Sigmoid colon (tissue), 7 donors: ENCODE measurements around the gene KCNJ5. TPM values are rescaled to one million over a fixed set of nuclear protein-coding genes. Genes with fewer than 3 reads are reported as not detected.
A peak's percentile ranks its signal among the peaks of the same experiment; 100 is the strongest.

Experiments used
- DNase-seq: peaks from one replicate; pipeline ENCODE4 v3.0.0-alpha.2; 2019
- H3K27ac ChIP-seq, 4 donors: fragments of 200-600 bp; sonication (generic); one replicate each; pipeline ENCODE4 v1.5.1; 2016 to 2019; ENCODE audit warnings: mild to moderate bottlenecking in 1 of 4
- H3K27me3 ChIP-seq, 3 donors: fragments of 200-600 bp; sonication (generic); one replicate each; pipeline ENCODE4 v1.5.1; 2019; ENCODE audit warnings: mild to moderate bottlenecking in 1 of 3
- H3K36me3 ChIP-seq, 4 donors: fragments of 200-600 bp; sonication (generic); one replicate each; pipeline ENCODE4 v1.5.1; 2016 to 2019
- H3K4me1 ChIP-seq, 4 donors: fragments of 200-600 bp; sonication (generic); one replicate each; pipeline ENCODE4 v1.5.1; 2017 to 2019
- H3K4me3 ChIP-seq, 4 donors: fragments of 200-600 bp; sonication (generic); one replicate each; pipeline ENCODE4 v1.5.1; 2017 to 2019; ENCODE audit warnings: mild to moderate bottlenecking in 2 of 4, moderate library complexity in 1 of 4
- H3K9me3 ChIP-seq, 4 donors: fragments of 200-600 bp in 3 of 4; sonication (generic) in 3 of 4; one replicate each; pipeline versions ENCODE4 v1.5.1 to v1.6.1; 2013 to 2019
- EP300 ChIP-seq, 4 donors: sonication (generic); formaldehyde crosslinking; IDR thresholded peaks; one replicate each; pipeline ENCODE4 v1.6.1; 2017; ENCODE audit warnings: antibody characterized with exemption in 4 of 4
- POLR2A ChIP-seq, 2 donors: fragments of 450-650 bp; IDR thresholded peaks; one replicate each; pipeline ENCODE4 v1.6.1; 2016; ENCODE audit warnings: antibody characterized with exemption in 2 of 2, mild to moderate bottlenecking in 2 of 2, moderate library complexity in 2 of 2
- POLR2AphosphoS5 ChIP-seq, 4 donors: sonication (generic); formaldehyde crosslinking; IDR thresholded peaks; one replicate each; pipeline ENCODE4 v1.6.1; 2017; ENCODE audit warnings: antibody characterized with exemption in 4 of 4
- WGBS, 2 donors: extraction: QIAGEN DNeasy Blood & Tissue Kit; methylation state at CpG; one replicate each; pipeline ENCODE4 v1.1.7; 2013; 5-methylcytosine and 5-hydroxymethylcytosine counted together
- intact Hi-C: fragments of 100-400 bp; cut with DNase I; formaldehyde crosslinking; loops from one replicate; pipeline ENCODE4 v1.15.1; 2023
- polyA plus RNA-seq, 3 donors: library from polyadenylated mRNA; stranded (reverse); fragments of 200-250 nt; gene quantifications; one replicate each; pipeline ENCODE4 v1.2.3, GENCODE V29; 2013
- total RNA-seq, 4 donors: library from RNA; depleted of rRNA; stranded (reverse); fragments of >200 nt; gene quantifications; one replicate each; pipeline ENCODE4 v1.1.0, GENCODE V29; 2016
- TF ChIP-seq, protein P1 (sequence below), 4 experiments: fragments of 450-650 bp in 3 of 4; fragments of 200-600 bp in 1 of 4; IDR thresholded peaks; one replicate each; pipeline ENCODE4 v1.5.1; 2016 to 2019; ENCODE audit warnings: antibody characterized with exemption in 4 of 4, mild to moderate bottlenecking in 3 of 4, moderate library complexity in 2 of 4
- donor health status: healthy with polysubstance abuse.
- donor health status: Bipolar disorder and iron deficiency.
- donor health status: healthy.

Gene KCNJ5
- total and polyA plus RNA-seq, 7 donors = 0.58 to 4.7 (median 2.0) TPM; not detected in 1

DNA sequence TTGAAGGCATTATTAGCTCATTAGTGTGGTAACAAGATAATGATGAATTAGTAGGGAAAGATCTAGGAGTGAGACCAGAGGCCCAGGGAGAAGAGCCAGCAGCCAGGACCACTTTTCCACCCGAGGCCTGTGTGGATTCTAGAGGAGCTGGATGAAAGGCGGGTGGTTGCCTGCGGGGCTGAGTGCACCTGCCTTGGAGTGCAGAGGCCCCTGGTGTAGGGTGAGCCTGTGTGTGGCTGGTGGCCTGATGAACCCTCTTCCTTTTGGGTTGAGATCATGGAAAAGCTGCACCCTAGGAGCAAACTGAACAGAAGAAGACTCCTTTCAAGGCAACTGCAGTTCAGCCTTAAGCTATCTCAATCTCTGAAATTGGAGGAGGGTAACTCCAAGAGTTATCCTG, 57.4 kb downstream of the KCNJ5 start:
- no peaks in the 10 kb centered on the region for H3K36me3 ChIP-seq
- no peaks in the 10 kb centered on the region for H3K9me3 ChIP-seq
- H3K27me3 ChIP-seq = no peaks in the 10 kb centered on the region
- intact Hi-C loops = no loop called here
- DNase-seq = no peak
- H3K4me1 ChIP-seq = no peaks in the 10 kb centered on the region
- H3K27ac ChIP-seq = no peak overlapping the region
- TF ChIP-seq, protein P1, sequence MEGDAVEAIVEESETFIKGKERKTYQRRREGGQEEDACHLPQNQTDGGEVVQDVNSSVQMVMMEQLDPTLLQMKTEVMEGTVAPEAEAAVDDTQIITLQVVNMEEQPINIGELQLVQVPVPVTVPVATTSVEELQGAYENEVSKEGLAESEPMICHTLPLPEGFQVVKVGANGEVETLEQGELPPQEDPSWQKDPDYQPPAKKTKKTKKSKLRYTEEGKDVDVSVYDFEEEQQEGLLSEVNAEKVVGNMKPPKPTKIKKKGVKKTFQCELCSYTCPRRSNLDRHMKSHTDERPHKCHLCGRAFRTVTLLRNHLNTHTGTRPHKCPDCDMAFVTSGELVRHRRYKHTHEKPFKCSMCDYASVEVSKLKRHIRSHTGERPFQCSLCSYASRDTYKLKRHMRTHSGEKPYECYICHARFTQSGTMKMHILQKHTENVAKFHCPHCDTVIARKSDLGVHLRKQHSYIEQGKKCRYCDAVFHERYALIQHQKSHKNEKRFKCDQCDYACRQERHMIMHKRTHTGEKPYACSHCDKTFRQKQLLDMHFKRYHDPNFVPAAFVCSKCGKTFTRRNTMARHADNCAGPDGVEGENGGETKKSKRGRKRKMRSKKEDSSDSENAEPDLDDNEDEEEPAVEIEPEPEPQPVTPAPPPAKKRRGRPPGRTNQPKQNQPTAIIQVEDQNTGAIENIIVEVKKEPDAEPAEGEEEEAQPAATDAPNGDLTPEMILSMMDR (IDR thresholded peaks at IDR 0.05) = no peak
- no peak for TF ChIP-seq EP300 (IDR thresholded peaks at IDR 0.05)
- no peak for TF ChIP-seq POLR2A (IDR thresholded peaks at IDR 0.05)
- no peak for TF ChIP-seq POLR2AphosphoS5 (IDR thresholded peaks at IDR 0.05)
- no peak overlapping the region for H3K4me3 ChIP-seq
- 65 to 76% methylated on average over 3 of the region's 3 CpGs for WGBS, 2 donors

DNA sequence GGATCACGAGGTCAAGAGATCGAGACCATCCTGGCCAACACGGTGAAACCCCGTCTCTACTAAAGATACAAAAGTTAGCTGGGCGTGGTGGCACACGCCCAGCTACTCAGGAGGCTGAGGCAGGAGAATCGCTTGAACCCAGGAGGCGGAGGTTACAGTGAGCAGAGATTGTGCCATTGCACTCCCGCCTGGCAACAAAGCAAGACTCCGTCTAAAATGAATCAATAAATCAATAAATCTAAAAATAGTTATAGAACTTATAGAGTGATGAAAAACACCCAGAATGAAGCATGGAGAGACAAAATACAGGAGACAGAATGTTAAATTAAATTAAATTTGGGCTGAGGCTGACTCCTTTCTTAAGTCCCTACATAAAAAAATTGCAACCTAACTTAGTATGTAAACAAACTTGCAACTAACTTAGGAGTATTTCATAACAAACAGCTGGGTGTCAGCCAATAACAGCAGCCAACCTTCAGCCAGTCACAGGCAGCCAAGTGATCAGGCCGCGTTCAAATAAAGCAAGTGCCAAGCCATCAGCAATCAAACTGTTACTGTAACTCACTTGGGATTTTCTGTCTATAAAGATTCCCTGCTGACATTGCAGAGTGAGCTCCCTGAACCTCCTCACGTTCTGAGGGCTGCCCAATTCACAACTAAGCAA, 58.8 kb downstream of the KCNJ5 start:
- Histone ChIP-seq H3K9me3 (no peaks in the 10 kb centered on the region), H3K27me3 (no peaks in the 10 kb centered on the region), H3K4me3 (no peak overlapping the region), H3K4me1 (no peaks in the 10 kb centered on the region), H3K27ac (no peak overlapping the region), H3K36me3 (no peaks in the 10 kb centered on the region)
- no peak for DNase-seq
- TF ChIP-seq EP300 (IDR thresholded peaks at IDR 0.05) (no peak), POLR2AphosphoS5 (IDR thresholded peaks at IDR 0.05) (no peak), POLR2A (IDR thresholded peaks at IDR 0.05) (no peak)
- TF ChIP-seq, protein P1 (IDR thresholded peaks at IDR 0.05) = no peak
- 26 to 70% methylated on average over 13 of the region's 13 CpGs for WGBS, 2 donors
- intact Hi-C loops = no loop called here

DNA sequence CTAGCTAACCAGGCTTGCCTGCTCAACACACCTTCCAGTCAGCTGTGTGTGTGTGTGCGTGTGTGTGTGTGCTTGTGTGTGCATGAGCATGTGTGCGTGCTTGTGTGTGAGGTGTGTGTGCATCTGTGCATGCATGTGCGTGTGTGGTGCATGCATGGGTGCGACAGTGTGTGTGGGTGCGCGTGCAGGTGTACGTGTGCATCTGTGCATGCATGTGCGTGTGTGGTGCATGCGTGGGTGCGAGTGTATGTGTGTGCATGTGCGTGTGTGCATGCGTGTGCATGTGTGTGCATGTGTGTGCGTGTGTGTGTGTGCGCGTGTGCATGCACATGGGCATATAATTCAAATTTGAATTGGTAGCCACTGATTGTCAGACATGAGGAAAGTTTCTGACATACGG, 62.0 kb downstream of the KCNJ5 start:
- intact Hi-C loops = no loop called here
- no peak overlapping the region for H3K27ac ChIP-seq
- peaks cover 0 to 5% (median 0%) of the 10 kb centered on the region in 3 donors for H3K27me3 ChIP-seq
- WGBS, 2 donors = 95 to 96% methylated on average over 16 of the region's 16 CpGs
- H3K36me3 ChIP-seq = no peaks in the 10 kb centered on the region
- DNase-seq = no peak
- no peaks in the 10 kb centered on the region for H3K9me3 ChIP-seq
- H3K4me3 ChIP-seq = no peak overlapping the region
- TF ChIP-seq POLR2A (IDR thresholded peaks at IDR 0.05) (no peak), POLR2AphosphoS5 (IDR thresholded peaks at IDR 0.05) (no peak), EP300 (IDR thresholded peaks at IDR 0.05) (no peak)
- TF ChIP-seq, protein P1 (IDR thresholded peaks at IDR 0.05) = no peak
- no peaks in the 10 kb centered on the region for H3K4me1 ChIP-seq

DNA sequence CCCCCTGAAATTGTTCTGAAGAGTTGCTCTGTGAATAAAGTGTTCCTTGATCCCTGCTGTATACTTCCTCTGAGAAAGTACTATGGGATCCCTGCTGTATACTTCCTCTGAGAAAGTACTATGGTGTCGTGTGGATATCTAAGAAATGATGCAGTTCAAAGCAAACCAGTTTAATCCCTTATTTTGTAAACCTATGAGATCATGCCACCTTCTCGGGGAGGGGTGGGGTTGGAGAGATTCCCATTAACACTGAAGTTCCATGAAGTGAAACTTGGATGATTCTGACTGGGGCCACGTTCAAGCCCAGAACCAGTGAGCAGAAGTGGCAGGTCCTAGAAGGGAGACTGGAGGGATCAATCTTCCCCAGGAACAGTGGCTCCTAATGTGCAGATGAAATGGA, 64.5 kb downstream of the KCNJ5 start:
- Histone ChIP-seq H3K4me3 (no peak overlapping the region), H3K4me1 (no peaks in the 10 kb centered on the region), H3K9me3 (no peaks in the 10 kb centered on the region), H3K27ac (no peak overlapping the region), H3K36me3 (no peaks in the 10 kb centered on the region), H3K27me3 (peaks cover 0 to 5% (median 0%) of the 10 kb centered on the region in 3 donors)
- no peak for TF ChIP-seq EP300 (IDR thresholded peaks at IDR 0.05)
- WGBS, 2 donors = 39 to 61% methylated on average over 3 of the region's 3 CpGs
- no peak for DNase-seq
- intact Hi-C loops = loop anchor here (1.0 kb wide), 1 partner anchor 71 kb away; no protein-coding TSS in a partner anchor

DNA sequence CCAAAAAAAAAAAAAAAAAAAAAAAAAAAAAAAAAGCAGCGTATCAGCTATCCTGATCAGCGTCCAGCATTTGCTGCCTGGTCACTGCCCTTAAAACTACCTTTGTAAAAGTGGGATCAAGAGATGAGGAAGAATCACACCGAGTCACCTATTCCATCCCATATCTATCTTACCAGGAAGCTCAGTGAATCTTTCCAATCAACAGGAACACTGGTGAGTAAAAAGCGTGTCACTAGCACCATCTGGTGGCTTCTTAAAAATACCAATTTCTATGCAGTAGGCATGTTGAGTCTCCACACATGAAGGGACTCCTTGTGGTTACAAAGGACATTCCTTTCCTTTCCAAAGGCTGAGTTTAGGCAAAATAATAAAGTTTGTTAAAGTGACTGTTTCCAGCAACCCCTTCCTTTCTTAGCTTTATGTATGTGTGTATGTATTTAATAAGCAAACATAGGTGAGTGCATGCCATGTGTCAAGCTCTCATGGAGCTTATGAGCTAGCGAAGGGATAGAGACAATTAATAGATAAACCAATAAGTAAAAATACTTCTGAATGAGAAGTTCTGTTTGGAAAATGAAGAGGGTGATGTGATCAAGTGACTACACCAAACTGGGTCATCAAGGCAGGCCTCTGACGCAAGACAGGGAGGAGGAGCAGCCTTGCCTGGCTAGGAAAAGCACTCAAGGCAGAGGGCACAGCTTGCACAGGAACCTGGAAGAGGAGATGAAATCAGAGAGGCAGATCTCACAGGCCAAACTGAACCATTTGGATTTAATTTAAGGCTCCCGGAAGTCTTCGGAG, 65.4 kb downstream of the KCNJ5 start:
- Histone ChIP-seq H3K4me3 (no peak overlapping the region), H3K4me1 (no peaks in the 10 kb centered on the region), H3K9me3 (no peaks in the 10 kb centered on the region), H3K27me3 (peaks cover 0 to 5% (median 0%) of the 10 kb centered on the region in 3 donors), H3K27ac (no peak overlapping the region), H3K36me3 (no peaks in the 10 kb centered on the region)
- WGBS, 2 donors = 44 to 55% methylated on average over 8 of the region's 8 CpGs
- intact Hi-C loops = loop anchor here (1.0 kb wide), 1 partner anchor 72 kb away; no protein-coding TSS in a partner anchor
- no peak for DNase-seq
- TF ChIP-seq, protein P1 (IDR thresholded peaks at IDR 0.05) = peak; percentile 53 to 67 (median 57)
- TF ChIP-seq POLR2AphosphoS5 (IDR thresholded peaks at IDR 0.05) = no peak
